ENCODE data around the gene KIN. TPM values are rescaled to one million over a fixed set of nuclear protein-coding genes. Genes with fewer than 3 reads are reported as not detected.
"Not testable (repeated sequence)": the region's sequence is repeated elsewhere in the genome, so short reads cannot be mapped to it uniquely, and the experiment has no call there.

The KIN gene
- total RNA-seq, 2 donors from 2014 or later, result 10.9 to 11.6 TPM

DNA sequence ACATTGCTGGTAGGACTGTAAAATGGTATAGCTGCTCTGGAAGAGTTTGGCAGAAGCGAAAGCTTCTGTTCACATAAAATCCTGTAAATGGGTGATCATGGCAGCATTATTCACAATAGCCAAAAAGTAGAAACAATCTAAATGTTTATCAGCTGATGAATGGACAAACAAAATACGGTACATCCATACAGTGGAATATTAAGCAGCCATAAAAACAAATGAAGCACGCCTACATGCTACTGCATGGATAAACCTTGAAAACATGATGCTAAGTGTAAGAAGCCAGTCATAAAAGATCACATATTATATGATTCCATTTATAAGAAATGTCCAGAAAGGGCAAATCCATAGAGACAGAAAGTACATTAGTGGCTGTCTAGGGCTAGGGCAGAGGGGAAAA lies 32.7 kb downstream of the KIN start:
- Histone ChIP-seq H3K27me3 (no peaks in the 10 kb centered on the region), H3K9ac (ENCODE audit: low read depth in 2 of 2, low read length in 2 of 2) (no peak overlapping the region), H3K9me3 (no peaks in the 10 kb centered on the region), H3K36me3 (no peaks in the 10 kb centered on the region), H3K4me3 (no peak overlapping the region), H3K27ac (no peak overlapping the region), H3K4me1 (no peaks in the 10 kb centered on the region)
- DNase-seq, result no peak
- no peak for TF ChIP-seq CTCF (IDR thresholded peaks at IDR 0.05)
- intact Hi-C loops (cut with DNase I), result loop anchor here (10.0 kb wide), 1 partner anchor 1550 kb away; no protein-coding TSS in a partner anchor

GRCh38 chr10:7752251-7752650 lies 35.5 kb downstream of the KIN start:
- H3K9me3 ChIP-seq, result no peaks in the 10 kb centered on the region
- no peak for DNase-seq
- intact Hi-C loops (cut with DNase I), result loop anchor here (10.0 kb wide), 1 partner anchor 1553 kb away; no protein-coding TSS in a partner anchor
- no peak for TF ChIP-seq CTCF (IDR thresholded peaks at IDR 0.05)
- no peak overlapping the region for H3K27ac ChIP-seq
- no peaks in the 10 kb centered on the region for H3K4me1 ChIP-seq
- H3K4me3 ChIP-seq, result no peak overlapping the region
- H3K36me3 ChIP-seq, result no peaks in the 10 kb centered on the region
- H3K9ac ChIP-seq (ENCODE audit: low read depth in 2 of 2, low read length in 2 of 2), result no peak overlapping the region
- H3K27me3 ChIP-seq, result no peaks in the 10 kb centered on the region

DNA sequence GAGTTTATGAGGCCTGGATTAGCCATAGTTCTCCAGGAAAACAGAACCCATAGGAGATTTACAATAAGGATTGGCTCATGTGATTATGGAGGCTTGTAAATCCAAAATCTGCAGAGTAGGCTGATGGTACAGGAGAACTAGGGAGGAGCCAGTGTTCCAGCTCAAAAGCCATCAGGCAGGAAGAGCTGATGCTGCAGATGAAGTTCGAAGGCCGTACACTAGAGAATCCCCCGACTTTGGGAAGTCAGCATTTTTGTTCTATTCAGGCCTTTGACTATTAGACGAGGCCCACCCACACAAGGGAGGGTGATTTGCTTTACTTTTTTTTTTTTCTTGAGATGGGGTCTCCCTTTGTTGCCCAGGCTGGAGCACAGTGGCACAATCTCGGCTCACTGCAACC lies 37.6 kb downstream of the KIN start:
- Histone ChIP-seq H3K9me3 (no peaks in the 10 kb centered on the region), H3K27me3 (no peaks in the 10 kb centered on the region), H3K9ac (ENCODE audit: low read depth in 2 of 2, low read length in 2 of 2) (no peak overlapping the region), H3K27ac (no peak overlapping the region), H3K4me1 (no peaks in the 10 kb centered on the region), H3K36me3 (no peaks in the 10 kb centered on the region), H3K4me3 (no peak overlapping the region)
- intact Hi-C loops (cut with DNase I), result loop anchor here (10.0 kb wide), 1 partner anchor 1555 kb away; no protein-coding TSS in a partner anchor
- DNase-seq, result no peak
- TF ChIP-seq CTCF (IDR thresholded peaks at IDR 0.05), result no peak

DNA sequence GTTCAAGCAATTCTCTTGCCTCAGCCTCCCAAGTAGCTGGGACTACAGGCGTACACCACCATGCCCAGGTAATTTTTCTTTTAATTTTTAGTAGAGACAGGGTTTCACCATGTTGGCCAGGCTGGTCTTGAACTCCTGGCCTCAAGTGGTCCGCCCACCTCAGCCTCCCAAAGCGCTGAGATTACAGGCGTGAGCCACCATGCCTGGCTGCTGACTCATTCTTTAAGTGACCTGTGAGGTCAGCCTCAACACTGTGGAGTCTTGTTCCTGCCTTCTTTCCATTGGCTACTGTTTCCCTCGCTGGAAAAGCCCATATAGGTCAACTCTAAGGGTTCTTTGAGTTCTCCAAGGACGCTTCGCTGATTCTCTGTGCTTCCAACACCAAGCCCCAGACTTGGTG lies 39.2 kb downstream of the KIN start:
- H3K4me3 ChIP-seq; H3K27me3 ChIP-seq; H3K27ac ChIP-seq; H3K4me1 ChIP-seq; DNase-seq; intact Hi-C loops (cut with DNase I); H3K36me3 ChIP-seq; H3K9me3 ChIP-seq; H3K9ac ChIP-seq (ENCODE audit: low read depth in 2 of 2, low read length in 2 of 2): not testable (repeated sequence)

DNA sequence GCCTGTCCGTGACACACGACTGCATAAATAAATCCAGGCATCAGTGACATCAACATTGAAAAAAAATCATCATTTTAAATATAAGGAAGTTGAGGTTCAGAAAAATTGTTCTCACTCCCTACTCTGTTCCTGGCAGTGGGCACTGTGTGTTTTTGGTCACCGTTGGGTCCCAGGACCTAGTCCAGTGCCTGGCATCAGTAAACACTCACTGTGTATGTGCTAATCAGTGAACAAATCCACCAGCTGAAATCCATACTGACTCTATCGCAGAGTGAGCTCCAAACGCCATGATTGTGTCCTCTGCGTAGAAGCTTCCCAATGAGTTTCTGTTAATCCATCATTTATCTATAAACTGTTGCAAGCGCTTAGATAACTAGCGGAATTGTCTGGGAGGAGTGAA lies 43.5 kb downstream of the KIN start:
- no peak for TF ChIP-seq CTCF (IDR thresholded peaks at IDR 0.05)
- no peak overlapping the region for H3K9ac ChIP-seq (ENCODE audit: low read depth in 2 of 2, low read length in 2 of 2)
- DNase-seq, result no peak

DNA sequence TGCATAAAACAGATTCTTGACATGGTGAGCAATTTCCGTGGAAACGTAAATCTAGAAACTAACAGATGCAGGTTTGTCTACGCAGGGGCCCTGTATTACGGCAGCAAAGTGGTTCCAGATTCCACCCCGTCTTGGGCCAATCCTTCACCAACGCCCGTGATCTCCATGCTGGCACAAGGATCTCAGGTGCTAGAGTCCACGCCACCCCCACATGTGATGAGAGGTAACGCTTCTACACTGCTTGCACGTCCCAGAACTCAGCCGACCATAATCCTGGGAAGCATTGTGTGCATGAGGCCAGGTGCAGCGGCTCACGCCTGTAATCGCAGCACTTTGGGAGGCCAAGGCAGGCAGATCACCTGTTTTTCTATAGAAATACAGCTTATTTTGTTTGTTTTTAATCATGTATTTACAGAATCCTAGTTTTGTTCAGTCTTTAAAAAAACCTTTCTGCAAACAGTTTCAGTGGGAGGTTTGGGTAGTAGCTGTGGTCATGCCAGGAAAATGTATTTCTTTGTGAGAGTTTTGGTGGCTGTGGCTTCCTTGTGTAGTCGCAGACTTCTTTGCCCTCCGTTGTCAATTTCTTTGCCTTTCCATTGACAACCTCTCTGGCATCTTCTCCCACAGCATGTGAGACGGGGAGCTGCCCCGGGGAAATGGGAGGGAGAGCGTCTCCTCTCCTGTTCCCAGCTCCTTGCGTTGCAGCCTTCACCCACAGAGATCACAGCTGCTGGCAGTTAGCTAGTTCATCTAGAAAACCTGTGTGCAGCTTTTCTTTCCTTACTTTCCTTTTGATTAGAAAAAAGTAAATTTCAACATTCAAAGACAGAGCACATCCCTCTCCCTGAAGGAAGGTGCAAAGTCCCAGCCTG lies 49.0 kb downstream of the KIN start:
- Histone ChIP-seq H3K4me1 (no peaks in the 10 kb centered on the region), H3K9me3 (no peaks in the 10 kb centered on the region), H3K27ac (no peak overlapping the region), H3K36me3 (no peaks in the 10 kb centered on the region), H3K9ac (ENCODE audit: low read depth in 2 of 2, low read length in 2 of 2) (no peak overlapping the region), H3K27me3 (no peaks in the 10 kb centered on the region), H3K4me3 (no peak overlapping the region)
- TF ChIP-seq CTCF (IDR thresholded peaks at IDR 0.05), result no peak
- intact Hi-C loops (cut with DNase I), result no loop called here
- no peak for DNase-seq

More for the DNA sequence above, 43.5 kb downstream of the KIN start:
- Histone ChIP-seq H3K4me3 (no peak overlapping the region), H3K36me3 (no peaks in the 10 kb centered on the region), H3K27ac (no peak overlapping the region), H3K4me1 (no peaks in the 10 kb centered on the region), H3K27me3 (no peaks in the 10 kb centered on the region), H3K9me3 (no peaks in the 10 kb centered on the region)
- intact Hi-C loops (cut with DNase I), result no loop called here
